ENCODE data around the gene GALNT18. TPM values are rescaled to one million over a fixed set of nuclear protein-coding genes. Genes with fewer than 3 reads are reported as not detected.

GALNT18 gene
- total and polyA plus RNA-seq, 5 donors, result 17.5 to 32.2 (median 21.0) TPM

DNA sequence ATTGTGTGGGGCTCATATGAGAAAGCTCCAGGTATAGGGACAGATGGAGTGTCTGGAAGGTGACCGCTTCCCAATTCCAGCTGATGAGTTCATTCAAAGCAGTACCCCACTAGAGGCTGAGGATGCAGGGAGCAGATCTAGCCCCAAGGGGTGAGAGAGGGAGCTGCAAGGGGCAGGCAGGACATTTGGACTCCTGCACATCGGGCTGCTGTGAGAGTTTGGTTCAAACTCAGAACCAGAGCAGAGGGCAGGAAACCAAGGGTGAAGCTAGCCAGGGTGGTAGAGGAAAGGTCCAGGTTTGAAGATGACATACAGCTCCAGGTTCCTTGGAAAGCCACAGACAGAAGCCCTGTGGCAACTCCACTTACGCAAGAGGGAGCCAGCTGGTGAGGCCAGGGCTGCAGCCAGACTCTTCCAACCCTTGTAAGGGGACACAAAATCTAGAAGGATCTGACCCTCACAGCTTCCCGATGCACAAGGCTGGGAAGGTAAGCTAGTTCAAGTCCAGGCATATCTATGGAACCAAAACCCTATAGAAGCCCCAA lies 270.7 kb downstream of the GALNT18 start:
- DNase-seq (no peak), ATAC-seq (no peak)
- H3K4me1 ChIP-seq (ENCODE audit: control insufficient read depth, insufficient read depth, low read length), result peaks cover 23% of the 10 kb centered on the region
- H3K27me3 ChIP-seq (ENCODE audit: control insufficient read depth, insufficient read depth), result no peaks in the 10 kb centered on the region
- H3K4me3 ChIP-seq (ENCODE audit: low read length), result no peak overlapping the region
- H3K9me3 ChIP-seq (ENCODE audit: control insufficient read depth, low read length), result no peaks in the 10 kb centered on the region
- no peak overlapping the region for H3K27ac ChIP-seq (ENCODE audit: low read length)
- WGBS, result 94% methylated on average over 4 of the region's 4 CpGs
- intact Hi-C loops (cut with DNase I), result no loop called here

- H3K27me3 ChIP-seq (ENCODE audit: control insufficient read depth, insufficient read depth), result no peaks in the 10 kb centered on the region
- no peak for DNase-seq
- no peak overlapping the region for H3K4me3 ChIP-seq (ENCODE audit: low read length)
- H3K4me1 ChIP-seq (ENCODE audit: control insufficient read depth, insufficient read depth, low read length), result peaks cover 23% of the 10 kb centered on the region
- intact Hi-C loops (cut with DNase I), result no loop called here
- H3K9me3 ChIP-seq (ENCODE audit: control insufficient read depth, low read length), result no peaks in the 10 kb centered on the region
- peak; percentile 55 to 70 for ATAC-seq
- H3K27ac ChIP-seq (ENCODE audit: low read length), result peak overlapping the region; percentile 14
- 22% methylated on average over 1 of the region's 1 CpG for WGBS
Observed at GRCh38 chr11:11349870-11350337, 271.9 kb downstream of the GALNT18 start.

DNA sequence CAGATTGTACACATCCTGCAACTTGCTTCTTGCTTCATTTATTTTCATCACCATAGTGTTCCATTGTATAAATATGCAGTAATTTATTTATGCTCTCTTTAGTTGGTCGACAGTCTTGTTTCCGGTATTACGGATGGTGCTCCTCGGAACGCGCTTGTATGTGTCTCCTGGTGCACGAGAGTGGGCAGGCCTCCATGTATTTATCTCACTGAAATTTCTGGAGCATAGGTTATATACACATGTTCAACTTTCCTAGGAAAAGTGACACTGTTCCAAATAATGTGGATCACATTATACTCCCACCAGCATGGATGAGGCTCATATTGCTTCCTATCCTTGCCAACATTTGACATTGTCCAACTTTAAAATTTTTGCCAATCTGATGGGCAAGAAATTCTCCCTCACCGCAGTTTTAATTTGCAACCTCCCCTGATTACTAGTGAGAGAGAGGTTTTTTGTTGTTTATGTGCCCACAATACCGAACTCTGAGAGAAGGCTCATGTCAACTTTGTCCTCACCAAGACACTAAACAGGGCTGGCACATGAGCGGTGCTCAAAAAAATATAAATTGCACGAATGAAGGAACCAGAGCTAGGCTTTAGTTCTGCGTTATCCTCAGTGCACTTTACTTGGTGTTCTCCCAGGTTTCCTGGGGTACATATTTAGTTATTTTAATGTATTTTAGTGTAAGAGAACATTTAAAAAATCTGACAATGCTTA lies 272.5 kb downstream of the GALNT18 start:
- Histone ChIP-seq H3K9me3 (ENCODE audit: control insufficient read depth, low read length) (no peaks in the 10 kb centered on the region), H3K27ac (ENCODE audit: low read length) (no peak overlapping the region), H3K27me3 (ENCODE audit: control insufficient read depth, insufficient read depth) (no peaks in the 10 kb centered on the region), H3K4me1 (ENCODE audit: control insufficient read depth, insufficient read depth, low read length) (peaks cover 23% of the 10 kb centered on the region), H3K4me3 (ENCODE audit: low read length) (no peak overlapping the region)
- 37% methylated on average over 12 of the region's 12 CpGs for WGBS
- DNase-seq (no peak), ATAC-seq (no peak)
- intact Hi-C loops (cut with DNase I), result no loop called here

- intact Hi-C loops (cut with DNase I), result no loop called here
- ATAC-seq (peak; percentile 27 to 65), DNase-seq (peak in 1 of 3 donors; percentile 51)
- Histone ChIP-seq H3K9me3 (ENCODE audit: control insufficient read depth, low read length) (no peaks in the 10 kb centered on the region), H3K4me3 (ENCODE audit: low read length) (no peak overlapping the region), H3K27ac (ENCODE audit: low read length) (no peak overlapping the region), H3K27me3 (ENCODE audit: control insufficient read depth, insufficient read depth) (no peaks in the 10 kb centered on the region), H3K4me1 (ENCODE audit: control insufficient read depth, insufficient read depth, low read length) (peaks cover 23% of the 10 kb centered on the region)
- 62% methylated on average over 5 of the region's 5 CpGs for WGBS
Observed at GRCh38 chr11:11348303-11348702, 273.5 kb downstream of the GALNT18 start.

GRCh38 chr11:11347592-11347991 lies 274.2 kb downstream of the GALNT18 start:
- 22% methylated on average over 7 of the region's 7 CpGs for WGBS
- peaks cover 23% of the 10 kb centered on the region for H3K4me1 ChIP-seq (ENCODE audit: control insufficient read depth, insufficient read depth, low read length)
- no peaks in the 10 kb centered on the region for H3K9me3 ChIP-seq (ENCODE audit: control insufficient read depth, low read length)
- no peak overlapping the region for H3K27ac ChIP-seq (ENCODE audit: low read length)
- H3K4me3 ChIP-seq (ENCODE audit: low read length), result no peak overlapping the region
- H3K27me3 ChIP-seq (ENCODE audit: control insufficient read depth, insufficient read depth), result no peaks in the 10 kb centered on the region
- intact Hi-C loops (cut with DNase I), result no loop called here
- DNase-seq (peak; percentile 39 to 87 (median 80)), ATAC-seq (peak; percentile 32 to 56)

- WGBS, result 91% methylated on average over 4 of the region's 4 CpGs
- ATAC-seq, result no peak
- peaks cover 22% of the 10 kb centered on the region for H3K4me1 ChIP-seq (ENCODE audit: control insufficient read depth, insufficient read depth, low read length)
- intact Hi-C loops (cut with DNase I), result no loop called here
- H3K9me3 ChIP-seq (ENCODE audit: control insufficient read depth, low read length), result no peaks in the 10 kb centered on the region
- no peaks in the 10 kb centered on the region for H3K27me3 ChIP-seq (ENCODE audit: control insufficient read depth, insufficient read depth)
- no peak overlapping the region for H3K4me3 ChIP-seq (ENCODE audit: low read length)
- DNase-seq, result no peak
- H3K27ac ChIP-seq (ENCODE audit: low read length), result no peak overlapping the region
Observed at GRCh38 chr11:11346303-11346702, 275.5 kb downstream of the GALNT18 start.

- H3K27ac ChIP-seq (ENCODE audit: low read length), result no peak overlapping the region
- no peaks in the 10 kb centered on the region for H3K9me3 ChIP-seq (ENCODE audit: control insufficient read depth, low read length)
- ATAC-seq (no peak), DNase-seq (no peak)
- no peaks in the 10 kb centered on the region for H3K27me3 ChIP-seq (ENCODE audit: control insufficient read depth, insufficient read depth)
- H3K4me3 ChIP-seq (ENCODE audit: low read length), result no peak overlapping the region
- peaks cover 13% of the 10 kb centered on the region for H3K4me1 ChIP-seq (ENCODE audit: control insufficient read depth, insufficient read depth, low read length)
- intact Hi-C loops (cut with DNase I), result no loop called here
- 95% methylated on average over 1 of the region's 1 CpG for WGBS
Observed at GRCh38 chr11:11345099-11345498, 276.7 kb downstream of the GALNT18 start.

- H3K27me3 ChIP-seq (ENCODE audit: control insufficient read depth, insufficient read depth), result no peaks in the 10 kb centered on the region
- intact Hi-C loops (cut with DNase I), result no loop called here
- H3K9me3 ChIP-seq (ENCODE audit: control insufficient read depth, low read length), result no peaks in the 10 kb centered on the region
- no peak overlapping the region for H3K27ac ChIP-seq (ENCODE audit: low read length)
- peaks cover 9% of the 10 kb centered on the region for H3K4me1 ChIP-seq (ENCODE audit: control insufficient read depth, insufficient read depth, low read length)
- no peak for ATAC-seq
- no peak overlapping the region for H3K4me3 ChIP-seq (ENCODE audit: low read length)
- DNase-seq, result peak in 1 of 3 donors; percentile 20
- WGBS, result 90% methylated on average over 3 of the region's 3 CpGs
Observed at GRCh38 chr11:11344045-11344444, 277.8 kb downstream of the GALNT18 start.

DNA sequence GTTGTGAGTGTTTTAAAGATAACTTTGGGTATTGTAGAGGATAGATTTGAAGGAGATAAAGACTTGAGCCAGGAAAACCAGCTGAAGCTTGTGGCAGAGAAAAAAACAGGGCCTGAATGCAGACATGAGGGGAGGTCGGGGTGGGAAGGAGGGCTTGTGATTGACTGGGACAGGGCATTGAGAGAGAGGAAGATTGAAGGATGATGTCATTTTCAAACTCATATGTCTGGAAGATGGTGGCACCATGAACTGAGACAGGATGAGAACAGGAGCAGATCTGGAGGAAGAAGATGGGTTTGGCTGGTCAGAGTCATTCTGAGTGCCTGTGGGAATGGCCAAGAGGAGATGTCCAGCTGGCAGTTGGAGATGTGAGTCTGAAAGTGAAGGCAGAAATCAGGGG lies 283.5 kb downstream of the GALNT18 start:
- no peaks in the 10 kb centered on the region for H3K9me3 ChIP-seq (ENCODE audit: control insufficient read depth, low read length)
- WGBS, result 85% methylated on average over 1 of the region's 1 CpG
- ATAC-seq (no peak), DNase-seq (no peak)
- H3K4me1 ChIP-seq (ENCODE audit: control insufficient read depth, insufficient read depth, low read length), result no peaks in the 10 kb centered on the region
- no peak overlapping the region for H3K27ac ChIP-seq (ENCODE audit: low read length)
- intact Hi-C loops (cut with DNase I), result no loop called here
- H3K27me3 ChIP-seq (ENCODE audit: control insufficient read depth, insufficient read depth), result no peaks in the 10 kb centered on the region
- no peak overlapping the region for H3K4me3 ChIP-seq (ENCODE audit: low read length)

DNA sequence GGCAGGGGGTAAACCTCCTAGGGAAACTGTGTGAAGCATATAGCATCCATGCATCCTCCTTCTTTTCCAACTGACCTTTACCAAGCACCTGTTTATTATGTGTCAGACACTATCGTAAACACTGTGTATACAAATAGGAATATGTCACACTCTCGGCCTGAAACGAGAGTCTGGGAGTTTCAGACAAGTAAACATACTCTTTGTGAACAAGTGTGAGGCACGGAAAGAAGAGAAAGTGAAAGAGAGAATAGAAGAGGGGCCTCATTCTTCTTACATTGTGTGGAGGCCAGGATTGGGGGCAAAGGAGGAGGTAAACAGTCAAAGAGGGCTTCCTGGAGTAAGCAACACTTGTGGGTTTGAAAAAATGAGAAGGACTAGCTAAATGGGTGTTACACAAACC lies 285.1 kb downstream of the GALNT18 start:
- intact Hi-C loops (cut with DNase I), result no loop called here
- DNase-seq, result no peak
- no peak overlapping the region for H3K4me3 ChIP-seq (ENCODE audit: low read length)
- no peaks in the 10 kb centered on the region for H3K4me1 ChIP-seq (ENCODE audit: control insufficient read depth, insufficient read depth, low read length)
- H3K27me3 ChIP-seq (ENCODE audit: control insufficient read depth, insufficient read depth), result no peaks in the 10 kb centered on the region
- no peaks in the 10 kb centered on the region for H3K9me3 ChIP-seq (ENCODE audit: control insufficient read depth, low read length)
- no peak overlapping the region for H3K27ac ChIP-seq (ENCODE audit: low read length)
- ATAC-seq, result no peak
- 88% methylated on average over 4 of the region's 4 CpGs for WGBS

DNA sequence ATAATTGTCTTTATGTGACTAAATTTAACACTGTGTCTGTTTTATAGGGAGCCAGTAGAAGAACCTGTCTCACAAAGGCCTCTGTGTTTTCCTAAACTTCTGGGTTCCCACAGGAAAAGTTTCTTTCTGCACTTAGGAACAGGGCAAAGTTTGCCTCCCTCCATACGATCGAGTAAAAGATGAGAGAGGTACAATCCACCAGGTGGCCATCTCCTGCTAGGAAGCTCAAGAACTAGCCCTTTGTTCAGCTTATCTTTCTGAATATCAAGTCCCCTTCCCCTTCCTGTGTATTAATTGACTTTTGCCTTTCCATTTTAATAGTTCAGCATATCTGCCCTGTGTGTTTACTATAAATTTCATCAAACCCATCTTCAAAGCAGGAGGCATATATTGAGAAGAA lies 286.8 kb downstream of the GALNT18 start:
- no peaks in the 10 kb centered on the region for H3K27me3 ChIP-seq (ENCODE audit: control insufficient read depth, insufficient read depth)
- H3K27ac ChIP-seq (ENCODE audit: low read length), result no peak overlapping the region
- no peak for DNase-seq
- WGBS, result 84% methylated on average over 2 of the region's 2 CpGs
- no peak overlapping the region for H3K4me3 ChIP-seq (ENCODE audit: low read length)
- ATAC-seq, result no peak
- intact Hi-C loops (cut with DNase I), result no loop called here
- no peaks in the 10 kb centered on the region for H3K9me3 ChIP-seq (ENCODE audit: control insufficient read depth, low read length)
- no peaks in the 10 kb centered on the region for H3K4me1 ChIP-seq (ENCODE audit: control insufficient read depth, insufficient read depth, low read length)
